ENCODE results near the gene CNTN4. TPM values are rescaled to one million over a fixed set of nuclear protein-coding genes. Genes with fewer than 3 reads are reported as not detected.

The CNTN4 gene
- polyA plus RNA-seq, 1 experiment, result not detected

GRCh38 chr3:2635511-2635910, 536.8 kb downstream of the CNTN4 start:
- no peak overlapping the region for H3K4me3 ChIP-seq (ENCODE audit: low read depth, low read length)
- ChIA-PET POLR2A (no interaction called here), CTCF (no interaction called here)
- DNase-seq (ENCODE audit: low read depth), result no peak
- H3K36me3 ChIP-seq (ENCODE audit: control insufficient read depth, insufficient read depth, low read length), result no peaks in the 10 kb centered on the region
- no peaks in the 10 kb centered on the region for H3K27me3 ChIP-seq (ENCODE audit: control insufficient read depth, insufficient read depth, low read length)
- TF ChIP-seq CTCF (IDR thresholded peaks at IDR 0.05; ENCODE audit: insufficient read depth, low read depth, low read length), result no peak

GRCh38 chr3:2643606-2644005, 544.9 kb downstream of the CNTN4 start:
- ChIA-PET POLR2A (no interaction called here), CTCF (interaction anchor here (0.6 kb wide), 1 partner anchor 48 kb away, joined by 3 read pairs; no protein-coding TSS in a partner anchor)
- DNase-seq (ENCODE audit: low read depth), result no peak
- Histone ChIP-seq H3K36me3 (ENCODE audit: control insufficient read depth, insufficient read depth, low read length) (no peaks in the 10 kb centered on the region), H3K27me3 (ENCODE audit: control insufficient read depth, insufficient read depth, low read length) (no peaks in the 10 kb centered on the region), H3K4me3 (ENCODE audit: low read depth, low read length) (no peak overlapping the region)
- no peak for TF ChIP-seq CTCF (IDR thresholded peaks at IDR 0.05; ENCODE audit: insufficient read depth, low read depth, low read length)

GRCh38 chr3:2645001-2645400, 546.3 kb downstream of the CNTN4 start:
- Histone ChIP-seq H3K4me3 (ENCODE audit: low read depth, low read length) (no peak overlapping the region), H3K36me3 (ENCODE audit: control insufficient read depth, insufficient read depth, low read length) (no peaks in the 10 kb centered on the region), H3K27me3 (ENCODE audit: control insufficient read depth, insufficient read depth, low read length) (no peaks in the 10 kb centered on the region)
- DNase-seq (ENCODE audit: low read depth), result no peak
- ChIA-PET CTCF (no interaction called here), POLR2A (no interaction called here)
- no peak for TF ChIP-seq CTCF (IDR thresholded peaks at IDR 0.05; ENCODE audit: insufficient read depth, low read depth, low read length)

DNA sequence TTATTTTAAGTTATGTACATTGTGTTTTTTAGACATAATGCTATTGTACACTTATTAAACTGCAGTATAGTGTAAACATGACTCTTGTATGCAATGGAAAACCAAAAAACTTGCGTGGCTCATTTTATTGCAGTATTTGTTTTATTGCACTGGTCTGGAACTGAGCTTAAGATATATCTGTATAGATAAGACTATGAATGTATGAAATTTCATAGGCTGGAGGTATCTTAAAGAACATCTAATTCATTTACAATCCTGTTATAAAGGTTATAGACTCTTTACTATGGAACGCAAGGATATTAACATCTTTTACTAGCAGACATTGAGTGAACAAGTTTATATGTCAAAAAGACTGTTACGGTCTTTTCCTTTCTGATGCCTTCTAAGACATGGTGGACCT, 552.1 kb downstream of the CNTN4 start:
- CTCF ChIA-PET, result no interaction called here
- TF ChIP-seq CTCF (IDR thresholded peaks at IDR 0.05; ENCODE audit: insufficient read depth, low read depth, low read length), result no peak
- no peak overlapping the region for H3K4me3 ChIP-seq (ENCODE audit: low read depth, low read length)
- no peaks in the 10 kb centered on the region for H3K36me3 ChIP-seq (ENCODE audit: control insufficient read depth, insufficient read depth, low read length)
- POLR2A ChIA-PET, result no interaction called here
- no peak for DNase-seq (ENCODE audit: low read depth)
- no peaks in the 10 kb centered on the region for H3K27me3 ChIP-seq (ENCODE audit: control insufficient read depth, insufficient read depth, low read length)

DNA sequence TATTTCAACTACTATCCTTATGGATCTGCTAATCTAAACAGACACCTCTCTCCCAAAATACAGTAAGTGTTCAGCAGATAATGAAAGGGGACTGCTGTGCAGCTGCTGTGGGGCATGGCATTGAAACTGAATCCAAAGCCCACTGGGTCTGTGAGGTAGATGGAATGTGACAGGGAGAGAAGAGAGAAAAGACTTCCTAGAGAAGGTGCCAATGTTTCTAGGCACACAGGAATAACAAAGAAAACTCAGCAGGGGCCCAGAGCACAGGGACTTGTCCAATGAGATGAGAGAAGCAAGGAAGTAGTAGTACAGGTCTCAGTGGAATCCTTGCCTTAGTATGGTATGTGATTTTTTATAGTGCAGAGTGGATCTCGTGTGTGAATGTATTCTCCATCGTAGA, 553.7 kb downstream of the CNTN4 start:
- H3K36me3 ChIP-seq (ENCODE audit: control insufficient read depth, insufficient read depth, low read length), result no peaks in the 10 kb centered on the region
- ChIA-PET CTCF (no interaction called here), POLR2A (no interaction called here)
- DNase-seq (ENCODE audit: low read depth), result no peak
- H3K4me3 ChIP-seq (ENCODE audit: low read depth, low read length), result no peak overlapping the region
- TF ChIP-seq CTCF (IDR thresholded peaks at IDR 0.05; ENCODE audit: insufficient read depth, low read depth, low read length), result no peak
- H3K27me3 ChIP-seq (ENCODE audit: control insufficient read depth, insufficient read depth, low read length), result no peaks in the 10 kb centered on the region

All from BJ (cell line).